ENCODE results near the gene ELMO3.

ELMO3 gene

DNA sequence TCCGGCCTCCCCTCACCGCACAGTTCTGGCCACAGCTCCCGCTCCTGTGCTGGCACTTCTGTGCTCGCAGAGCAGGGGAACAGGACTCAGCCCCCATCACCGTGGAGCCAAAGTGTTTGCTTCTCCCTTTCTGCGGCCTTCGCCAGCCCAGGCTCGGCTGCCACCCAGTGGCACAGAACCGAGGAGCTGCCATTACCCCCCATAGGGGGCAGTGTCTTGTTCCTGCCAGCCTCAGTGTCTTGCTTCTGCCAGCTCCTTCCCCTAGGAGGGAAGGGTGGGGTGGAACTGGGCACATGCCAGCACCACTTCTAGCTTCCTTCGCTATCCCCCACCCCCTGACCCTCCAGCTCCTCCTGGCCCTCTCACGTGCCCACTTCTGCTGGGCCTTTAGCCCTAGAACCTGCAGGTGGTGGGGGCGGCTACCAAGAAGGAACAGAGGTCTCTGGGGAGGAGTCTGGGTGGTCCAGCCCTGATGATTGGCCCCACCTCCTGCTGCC, 645 bp upstream of the ELMO3 start:
- peak; percentile 77 for DNase-seq (ENCODE audit: low spot score)

- no peak for DNase-seq (ENCODE audit: low spot score)
Observed at GRCh38 chr16:67199808-67200198, 872 bp downstream of the ELMO3 start.

GRCh38 chr16:67200491-67200890, 1.6 kb downstream of the ELMO3 start:
- no peak for DNase-seq (ENCODE audit: low spot score)

- no peak for DNase-seq (ENCODE audit: low spot score)
Observed at GRCh38 chr16:67201411-67202345, 2.7 kb downstream of the ELMO3 start.

GRCh38 chr16:67202426-67202825, 3.5 kb downstream of the ELMO3 start:
- no peak for DNase-seq (ENCODE audit: low spot score)

DNA sequence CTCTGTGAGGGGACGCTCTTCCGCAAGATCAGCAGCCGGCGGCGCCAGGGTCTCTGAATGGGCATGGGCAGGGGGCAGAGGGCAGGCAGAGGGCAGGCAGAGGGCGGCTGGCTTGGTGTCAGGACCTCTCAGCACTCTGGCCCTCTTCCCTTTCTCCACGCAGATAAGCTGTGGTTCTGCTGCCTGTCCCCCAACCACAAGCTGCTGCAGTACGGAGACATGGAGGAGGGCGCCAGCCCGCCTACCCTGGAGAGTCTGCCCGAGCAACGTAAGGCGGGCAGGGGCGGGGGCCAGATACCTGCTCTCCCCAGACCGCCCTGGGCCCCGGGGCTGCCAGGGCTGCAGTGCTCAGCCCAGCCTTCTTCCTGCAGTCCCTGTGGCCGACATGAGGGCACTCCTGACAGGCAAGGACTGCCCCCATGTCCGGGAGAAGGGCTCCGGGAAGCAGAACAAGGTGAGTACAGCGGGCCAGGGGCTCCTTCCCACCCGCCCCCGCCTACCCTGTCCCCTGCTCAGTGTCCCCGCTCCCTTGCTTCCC, 4.1 kb downstream of the ELMO3 start:
- DNase-seq (ENCODE audit: low spot score) = no peak

DNA sequence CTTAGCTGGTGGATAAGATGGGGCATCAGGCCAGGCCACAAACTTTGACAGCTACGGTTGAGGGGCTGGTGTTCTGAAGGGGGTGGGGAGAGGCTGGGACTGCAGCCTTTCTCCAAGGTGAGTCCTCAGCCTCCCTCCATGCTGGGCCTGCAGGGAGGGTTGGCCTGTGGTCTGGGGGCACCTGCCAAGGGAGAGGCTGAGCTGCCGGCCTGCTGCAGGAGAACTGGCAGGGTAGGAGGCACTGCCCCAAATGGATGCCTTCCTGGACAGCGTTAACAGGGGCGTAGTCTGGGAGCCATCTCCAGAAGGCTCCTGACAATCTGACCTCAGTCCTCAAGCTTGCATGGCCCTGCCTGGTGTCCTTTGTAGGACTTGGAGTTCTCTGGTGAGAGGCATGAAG, 5.1 kb downstream of the ELMO3 start:
- DNase-seq (ENCODE audit: low spot score) = no peak

- DNase-seq (ENCODE audit: low spot score) = no peak
Observed at GRCh38 chr16:67206129-67206837, 7.4 kb downstream of the ELMO3 start.

DNA sequence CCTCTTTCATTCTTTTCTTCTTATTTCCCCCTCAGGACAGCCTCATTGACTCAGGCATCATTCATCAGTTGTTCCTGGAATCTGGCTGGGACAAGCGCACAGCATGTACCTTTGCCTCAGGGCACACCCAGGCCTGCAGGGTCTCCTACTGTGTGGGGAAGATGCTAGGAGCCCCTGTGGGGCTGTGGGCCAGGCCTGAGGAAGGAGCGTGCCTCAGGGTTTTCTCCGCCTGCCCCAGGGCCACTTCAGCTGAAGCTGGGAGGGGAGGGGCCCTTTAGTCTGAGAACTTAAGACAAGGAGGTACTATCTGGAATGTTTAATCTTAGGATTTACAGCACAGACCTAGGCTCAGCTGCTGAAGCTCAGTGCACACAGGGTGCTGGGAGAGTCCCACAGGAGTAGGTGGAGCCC, 7.9 kb downstream of the ELMO3 start:
- DNase-seq (ENCODE audit: low spot score) = no peak

DNA sequence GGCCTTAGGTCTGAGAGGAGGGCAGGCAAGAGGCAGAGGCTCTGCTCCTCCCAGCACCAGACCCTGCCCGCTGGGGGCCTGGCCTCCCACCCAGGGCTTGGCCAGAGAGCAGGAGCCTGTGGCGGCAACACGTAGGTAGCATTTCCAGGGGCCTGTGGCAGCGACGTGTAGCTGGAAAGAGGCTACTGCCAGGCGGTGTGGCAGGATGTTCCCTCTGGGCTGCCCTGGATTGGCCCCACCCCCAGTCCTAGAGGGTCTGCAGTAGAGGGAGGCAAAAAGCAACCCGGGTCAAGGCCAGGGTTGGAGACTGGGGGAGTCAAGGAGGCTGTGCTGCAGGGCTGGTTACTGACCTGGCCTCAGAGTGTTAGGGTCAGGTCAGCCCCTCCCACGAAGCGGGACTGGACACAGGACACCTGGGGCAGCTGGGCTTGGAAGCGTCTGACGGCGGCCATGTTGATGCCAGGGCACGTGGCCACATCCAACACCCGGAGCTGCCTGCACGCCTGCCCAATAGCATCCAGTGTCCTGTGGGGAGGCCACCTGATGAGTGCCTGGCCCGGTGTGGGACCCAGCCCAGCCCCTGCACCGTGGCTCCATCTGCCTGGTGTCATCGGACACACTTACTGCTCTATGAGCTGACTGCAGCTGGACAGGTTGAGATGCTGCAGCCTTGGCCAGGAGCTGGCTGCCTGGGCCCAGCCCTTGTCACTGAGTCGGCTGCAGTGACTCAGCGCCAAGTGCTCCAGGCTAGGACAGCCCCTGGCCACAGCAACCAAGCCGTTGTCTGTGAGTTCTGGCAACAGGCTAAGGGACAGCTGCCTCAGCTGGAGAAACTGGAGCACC, 8.5 kb downstream of the ELMO3 start:
- peak; percentile 76 for DNase-seq (ENCODE audit: low spot score)

DNA sequence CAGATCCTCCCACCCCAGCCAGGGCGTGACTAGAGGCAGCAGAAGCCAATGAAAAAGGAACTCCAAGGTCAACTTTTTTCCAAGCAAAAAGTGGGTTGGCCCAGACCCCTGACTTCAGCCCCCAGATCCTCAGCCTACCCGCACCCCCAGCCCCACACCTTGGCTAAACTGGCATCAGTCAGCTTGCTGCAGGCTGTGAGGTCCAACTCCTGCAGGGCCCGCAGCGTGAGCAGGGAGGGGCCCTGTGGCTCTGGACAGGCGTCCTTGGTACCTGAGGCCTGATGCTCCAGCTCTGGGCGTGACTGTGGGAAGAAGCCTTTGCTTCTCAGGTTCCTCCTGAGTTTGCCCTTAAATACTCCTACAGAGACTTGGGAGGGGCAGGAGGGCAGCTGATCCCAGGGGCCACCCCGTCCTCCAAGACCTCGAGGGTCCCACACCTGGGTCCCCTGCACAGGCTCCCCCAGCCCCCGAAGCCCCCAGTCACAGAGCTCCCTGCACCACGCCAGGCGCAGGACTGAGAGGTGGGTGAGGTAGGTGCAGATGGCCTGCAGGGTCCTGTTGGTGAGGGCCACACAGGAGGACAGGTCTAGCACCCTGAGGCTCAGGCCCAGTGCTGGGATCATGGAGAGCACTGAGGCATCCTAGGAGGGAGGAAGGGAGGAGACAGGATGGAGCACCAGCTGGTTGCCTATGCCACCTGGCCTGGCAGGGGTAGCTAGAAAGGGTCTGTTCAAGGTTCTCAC, 9.4 kb downstream of the ELMO3 start:
- no peak for DNase-seq (ENCODE audit: low spot score)

GRCh38 chr16:67209565-67209964, 10.6 kb downstream of the ELMO3 start:
- no peak for DNase-seq (ENCODE audit: low spot score)

- DNase-seq (ENCODE audit: low spot score) = no peak
Observed at GRCh38 chr16:67210069-67210937, 11.4 kb downstream of the ELMO3 start.

GRCh38 chr16:67211674-67212073, 12.7 kb downstream of the ELMO3 start:
- no peak for DNase-seq (ENCODE audit: low spot score)

GRCh38 chr16:67212766-67213165, 13.8 kb downstream of the ELMO3 start:
- peak; percentile 83 for DNase-seq (ENCODE audit: low spot score)

- DNase-seq (ENCODE audit: low spot score) = no peak
Observed at GRCh38 chr16:67213197-67214019, 14.5 kb downstream of the ELMO3 start.

DNA sequence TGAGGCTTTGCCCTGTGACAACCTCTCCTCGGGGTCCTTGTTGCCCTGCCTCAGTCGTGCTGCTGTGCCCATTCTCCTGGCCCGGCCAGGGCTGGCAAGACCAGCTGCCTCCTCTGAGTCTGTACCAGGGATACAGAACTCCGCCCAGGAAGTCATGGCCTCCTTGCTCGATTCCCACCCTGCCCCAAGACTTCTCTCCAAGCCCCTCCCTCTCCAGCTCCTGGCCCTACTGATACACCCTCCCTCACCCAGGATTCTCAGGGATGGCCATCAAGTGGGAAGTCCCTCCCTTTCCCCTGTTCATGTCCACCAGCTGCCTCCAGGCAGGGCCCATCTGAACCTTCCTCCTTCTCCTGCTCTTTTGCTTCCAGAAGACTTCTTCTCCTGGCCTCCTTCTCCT, 16.8 kb downstream of the ELMO3 start:
- no peak for DNase-seq (ENCODE audit: low spot score)

GRCh38 chr16:67216612-67217490, 17.9 kb downstream of the ELMO3 start:
- no peak for DNase-seq (ENCODE audit: low spot score)

All from kidney tubule cell (primary cell).